ENCODE data around the gene HTR3E. TPM values are rescaled to one million over a fixed set of nuclear protein-coding genes. Genes with fewer than 3 reads are reported as not detected.

The HTR3E gene
- total and polyA plus RNA-seq, 2 of the 13 experiments (the other 11 are each of a cell fraction or from before 2014, with no cell fraction given) = not detected

GRCh38 chr3:184134746-184135148 lies 37.9 kb downstream of the HTR3E start (continued):
- TF ChIP-seq, protein P1, sequence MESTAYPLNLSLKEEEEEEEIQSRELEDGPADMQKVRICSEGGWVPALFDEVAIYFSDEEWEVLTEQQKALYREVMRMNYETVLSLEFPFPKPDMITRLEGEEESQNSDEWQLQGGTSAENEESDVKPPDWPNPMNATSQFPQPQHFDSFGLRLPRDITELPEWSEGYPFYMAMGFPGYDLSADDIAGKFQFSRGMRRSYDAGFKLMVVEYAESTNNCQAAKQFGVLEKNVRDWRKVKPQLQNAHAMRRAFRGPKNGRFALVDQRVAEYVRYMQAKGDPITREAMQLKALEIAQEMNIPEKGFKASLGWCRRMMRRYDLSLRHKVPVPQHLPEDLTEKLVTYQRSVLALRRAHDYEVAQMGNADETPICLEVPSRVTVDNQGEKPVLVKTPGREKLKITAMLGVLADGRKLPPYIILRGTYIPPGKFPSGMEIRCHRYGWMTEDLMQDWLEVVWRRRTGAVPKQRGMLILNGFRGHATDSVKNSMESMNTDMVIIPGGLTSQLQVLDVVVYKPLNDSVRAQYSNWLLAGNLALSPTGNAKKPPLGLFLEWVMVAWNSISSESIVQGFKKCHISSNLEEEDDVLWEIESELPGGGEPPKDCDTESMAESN (CRISPR knock-in tag; conservative IDR thresholded peaks at IDR 0.05) = no peak
- TF ChIP-seq ATF4 (CRISPR knock-in tag; IDR thresholded peaks at IDR 0.05) (no peak), ZSCAN29 (CRISPR knock-in tag; conservative IDR thresholded peaks at IDR 0.05) (no peak), ZNF512 (CRISPR knock-in tag; IDR thresholded peaks at IDR 0.05) (no peak), ZBTB1 (CRISPR knock-in tag; IDR thresholded peaks at IDR 0.05; ENCODE audit: borderline replicate concordance) (no peak), NR0B2 (CRISPR knock-in tag; IDR thresholded peaks at IDR 0.05) (no peak), SRSF1 (optimal IDR thresholded peaks at IDR 0.05; ENCODE audit: low read depth, low read length) (no peak), SP4 (CRISPR knock-in tag; IDR thresholded peaks at IDR 0.05) (0 out of 2 replicates have a peak, but pooled peaks have one; percentile 6), ZNF777 (CRISPR knock-in tag; IDR thresholded peaks at IDR 0.05) (no peak), SMYD3 (CRISPR knock-in tag; IDR thresholded peaks at IDR 0.05) (no peak), ZBTB4 (CRISPR knock-in tag; IDR thresholded peaks at IDR 0.05; ENCODE audit: borderline replicate concordance) (peak; percentile 19; the same call in 1 of the 2 replicates), KLF16 (CRISPR knock-in tag; IDR thresholded peaks at IDR 0.05) (no peak), SOX5 (CRISPR knock-in tag; IDR thresholded peaks at IDR 0.05; ENCODE audit: borderline replicate concordance) (no peak), PLSCR1 (CRISPR knock-in tag; IDR thresholded peaks at IDR 0.05; ENCODE audit: borderline replicate concordance) (no peak), ZNF83 (CRISPR knock-in tag; IDR thresholded peaks at IDR 0.05; ENCODE audit: borderline replicate concordance) (no peak), ZNF737 (CRISPR knock-in tag; IDR thresholded peaks at IDR 0.05; ENCODE audit: borderline replicate concordance) (no peak), ZNF335 (CRISPR knock-in tag; IDR thresholded peaks at IDR 0.05) (no peak)
- TF ChIP-seq, protein P2, sequence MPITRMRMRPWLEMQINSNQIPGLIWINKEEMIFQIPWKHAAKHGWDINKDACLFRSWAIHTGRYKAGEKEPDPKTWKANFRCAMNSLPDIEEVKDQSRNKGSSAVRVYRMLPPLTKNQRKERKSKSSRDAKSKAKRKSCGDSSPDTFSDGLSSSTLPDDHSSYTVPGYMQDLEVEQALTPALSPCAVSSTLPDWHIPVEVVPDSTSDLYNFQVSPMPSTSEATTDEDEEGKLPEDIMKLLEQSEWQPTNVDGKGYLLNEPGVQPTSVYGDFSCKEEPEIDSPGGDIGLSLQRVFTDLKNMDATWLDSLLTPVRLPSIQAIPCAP (CRISPR knock-in tag; IDR thresholded peaks at IDR 0.05; ENCODE audit: low read depth) = no peak
- TF ChIP-seq, protein P3, sequence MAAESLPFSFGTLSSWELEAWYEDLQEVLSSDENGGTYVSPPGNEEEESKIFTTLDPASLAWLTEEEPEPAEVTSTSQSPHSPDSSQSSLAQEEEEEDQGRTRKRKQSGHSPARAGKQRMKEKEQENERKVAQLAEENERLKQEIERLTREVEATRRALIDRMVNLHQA (CRISPR knock-in tag; IDR thresholded peaks at IDR 0.05) = no peak

Measured in HepG2 (cell line).